ENCODE results near the gene SPNS1.
"Not testable (repeated sequence)": the region's sequence is repeated elsewhere in the genome, so short reads cannot be mapped to it uniquely, and the experiment has no call there.

The SPNS1 gene

GRCh38 chr16:28987170-28987853 is 12.7 kb downstream of the SPNS1 start:
- H3K9me3 ChIP-seq = no peaks in the 10 kb centered on the region
- in situ Hi-C loops (cut with MboI; ENCODE audit: low sequenced_read_pairs) = no loop called here
- DNase-seq (ENCODE audit: low spot score in 2 of 2) = no peak
- no peak overlapping the region for H3K4me3 ChIP-seq
- H3K27me3 ChIP-seq (ENCODE audit: low read depth) = no peaks in the 10 kb centered on the region
- H3K4me1 ChIP-seq = no peaks in the 10 kb centered on the region
- H3K36me3 ChIP-seq (replicated peaks) = no peaks in the 10 kb centered on the region

DNA sequence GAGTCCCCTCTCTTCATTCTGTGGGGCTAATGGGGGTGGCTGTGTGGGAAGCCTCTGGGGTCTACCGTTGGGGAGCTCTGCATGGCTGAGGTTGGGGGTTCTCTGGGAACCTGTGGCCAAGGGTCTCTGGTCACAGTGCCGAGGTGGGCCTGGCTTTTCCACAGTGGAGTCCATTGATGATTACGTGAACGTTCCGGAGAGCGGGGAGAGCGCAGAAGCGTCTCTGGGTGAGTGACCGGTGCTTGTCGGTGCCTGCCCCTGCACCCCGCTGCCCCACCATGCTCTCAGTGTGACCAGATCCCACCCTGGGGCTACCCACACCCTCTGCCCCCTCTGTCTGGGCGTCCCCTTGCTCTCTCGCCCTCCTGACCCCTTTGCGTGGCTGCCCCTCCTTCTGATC is 14.8 kb downstream of the SPNS1 start:
- Histone ChIP-seq H3K4me1 (no peaks in the 10 kb centered on the region), H3K9me3 (no peaks in the 10 kb centered on the region), H3K4me3 (no peak overlapping the region), H3K36me3 (replicated peaks) (no peaks in the 10 kb centered on the region), H3K27me3 (ENCODE audit: low read depth) (no peaks in the 10 kb centered on the region)
- in situ Hi-C loops (cut with MboI; ENCODE audit: low sequenced_read_pairs) = no loop called here
- DNase-seq (ENCODE audit: low spot score in 2 of 2) = no peak

- H3K4me1 ChIP-seq = no peaks in the 10 kb centered on the region
- H3K4me3 ChIP-seq = no peak overlapping the region
- DNase-seq (ENCODE audit: low spot score in 2 of 2) = no peak
- H3K9me3 ChIP-seq = no peaks in the 10 kb centered on the region
- in situ Hi-C loops (cut with MboI; ENCODE audit: low sequenced_read_pairs) = no loop called here
- no peaks in the 10 kb centered on the region for H3K36me3 ChIP-seq (replicated peaks)
- H3K27me3 ChIP-seq (ENCODE audit: low read depth) = no peaks in the 10 kb centered on the region
Measured at GRCh38 chr16:28990375-28991040, 15.9 kb downstream of the SPNS1 start.

DNA sequence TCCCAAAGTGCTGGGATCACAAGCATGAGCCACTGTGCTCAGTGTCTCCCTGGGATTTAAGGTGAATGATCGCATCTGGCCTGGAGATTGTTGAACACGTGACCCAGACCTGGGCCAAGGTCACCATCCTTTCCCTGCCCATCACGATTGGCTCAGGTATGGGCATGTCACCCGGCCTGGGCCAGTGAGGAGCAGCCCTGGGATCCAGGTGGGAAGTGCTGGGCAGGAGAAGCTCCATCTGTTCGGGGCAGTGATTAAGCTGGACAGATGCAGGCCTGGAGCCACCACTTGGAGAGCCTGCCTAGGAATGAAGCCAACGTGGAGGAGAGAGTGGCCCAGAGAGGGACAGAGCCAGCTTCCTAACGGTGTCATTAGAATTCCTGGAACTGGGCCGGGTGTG is 17.1 kb downstream of the SPNS1 start:
- Histone ChIP-seq H3K4me3 (no peak overlapping the region), H3K27me3 (ENCODE audit: low read depth) (no peaks in the 10 kb centered on the region), H3K4me1 (no peaks in the 10 kb centered on the region), H3K9me3 (no peaks in the 10 kb centered on the region), H3K36me3 (replicated peaks) (no peaks in the 10 kb centered on the region)
- in situ Hi-C loops (cut with MboI; ENCODE audit: low sequenced_read_pairs) = no loop called here
- DNase-seq (ENCODE audit: low spot score in 2 of 2) = no peak

DNA sequence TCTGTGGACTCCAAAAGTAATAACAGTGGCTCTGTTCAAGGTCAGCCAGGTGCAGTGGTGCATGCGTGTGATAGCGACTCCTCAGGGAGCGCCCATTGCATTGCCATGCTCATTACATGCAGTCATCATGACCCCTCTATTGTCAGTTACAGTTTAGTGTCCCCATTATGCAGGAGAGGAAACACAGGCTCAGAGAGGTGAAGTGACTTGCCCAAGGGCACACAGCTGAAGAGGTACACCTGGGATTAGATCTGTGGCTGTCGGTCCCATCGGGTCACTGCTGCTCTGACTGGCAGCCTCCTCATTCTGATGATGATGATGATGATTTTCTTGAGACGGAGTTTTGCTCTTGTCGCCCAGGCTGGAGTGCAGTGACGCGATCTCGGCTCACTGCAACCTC is 17.9 kb downstream of the SPNS1 start:
- no peak for DNase-seq (ENCODE audit: low spot score in 2 of 2)
- Histone ChIP-seq H3K4me3 (no peak overlapping the region), H3K9me3 (no peaks in the 10 kb centered on the region), H3K4me1 (no peaks in the 10 kb centered on the region), H3K27me3 (ENCODE audit: low read depth) (no peaks in the 10 kb centered on the region), H3K36me3 (replicated peaks) (no peaks in the 10 kb centered on the region)
- in situ Hi-C loops (cut with MboI; ENCODE audit: low sequenced_read_pairs) = no loop called here

- no peak for DNase-seq (ENCODE audit: low spot score in 2 of 2)
- H3K4me1 ChIP-seq = no peaks in the 10 kb centered on the region
- in situ Hi-C loops (cut with MboI; ENCODE audit: low sequenced_read_pairs) = no loop called here
- no peaks in the 10 kb centered on the region for H3K9me3 ChIP-seq
- H3K4me3 ChIP-seq = no peak overlapping the region
- no peaks in the 10 kb centered on the region for H3K36me3 ChIP-seq (replicated peaks)
- H3K27me3 ChIP-seq (ENCODE audit: low read depth) = no peaks in the 10 kb centered on the region
Measured at GRCh38 chr16:28998837-28999236, 24.3 kb downstream of the SPNS1 start.

DNA sequence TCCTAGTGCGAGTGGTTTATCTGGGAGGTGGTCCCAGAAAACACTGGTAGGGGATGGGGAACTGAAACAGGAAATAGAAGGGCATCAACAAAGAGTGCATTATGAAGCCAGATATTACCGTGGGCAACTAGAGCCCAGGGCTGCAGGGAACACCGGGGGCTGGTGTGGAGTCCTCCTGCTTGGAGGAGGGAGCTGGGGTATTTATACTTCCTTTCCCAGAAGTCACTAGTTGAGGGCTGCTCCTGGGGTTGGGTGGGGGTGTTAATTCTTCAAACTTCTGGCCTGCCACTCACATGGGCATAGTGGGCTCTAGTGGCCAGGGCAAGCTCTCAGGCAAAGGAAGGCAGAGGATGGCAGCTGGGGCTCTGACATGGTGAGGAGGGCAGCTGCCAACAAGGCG is 25.0 kb downstream of the SPNS1 start:
- no peaks in the 10 kb centered on the region for H3K36me3 ChIP-seq (replicated peaks)
- in situ Hi-C loops (cut with MboI; ENCODE audit: low sequenced_read_pairs) = no loop called here
- DNase-seq (ENCODE audit: low spot score in 2 of 2) = no peak
- H3K4me1 ChIP-seq = no peaks in the 10 kb centered on the region
- no peaks in the 10 kb centered on the region for H3K27me3 ChIP-seq (ENCODE audit: low read depth)
- H3K9me3 ChIP-seq = no peaks in the 10 kb centered on the region
- no peak overlapping the region for H3K4me3 ChIP-seq

GRCh38 chr16:29000019-29000418 is 25.4 kb downstream of the SPNS1 start:
- Histone ChIP-seq H3K4me3 (no peak overlapping the region), H3K27me3 (ENCODE audit: low read depth) (no peaks in the 10 kb centered on the region), H3K36me3 (replicated peaks) (no peaks in the 10 kb centered on the region), H3K9me3 (no peaks in the 10 kb centered on the region), H3K4me1 (no peaks in the 10 kb centered on the region)
- DNase-seq (ENCODE audit: low spot score in 2 of 2) = no peak
- in situ Hi-C loops (cut with MboI; ENCODE audit: low sequenced_read_pairs) = loop anchor here (25.0 kb wide), 1 partner anchor 112 kb away; no protein-coding TSS in a partner anchor

DNA sequence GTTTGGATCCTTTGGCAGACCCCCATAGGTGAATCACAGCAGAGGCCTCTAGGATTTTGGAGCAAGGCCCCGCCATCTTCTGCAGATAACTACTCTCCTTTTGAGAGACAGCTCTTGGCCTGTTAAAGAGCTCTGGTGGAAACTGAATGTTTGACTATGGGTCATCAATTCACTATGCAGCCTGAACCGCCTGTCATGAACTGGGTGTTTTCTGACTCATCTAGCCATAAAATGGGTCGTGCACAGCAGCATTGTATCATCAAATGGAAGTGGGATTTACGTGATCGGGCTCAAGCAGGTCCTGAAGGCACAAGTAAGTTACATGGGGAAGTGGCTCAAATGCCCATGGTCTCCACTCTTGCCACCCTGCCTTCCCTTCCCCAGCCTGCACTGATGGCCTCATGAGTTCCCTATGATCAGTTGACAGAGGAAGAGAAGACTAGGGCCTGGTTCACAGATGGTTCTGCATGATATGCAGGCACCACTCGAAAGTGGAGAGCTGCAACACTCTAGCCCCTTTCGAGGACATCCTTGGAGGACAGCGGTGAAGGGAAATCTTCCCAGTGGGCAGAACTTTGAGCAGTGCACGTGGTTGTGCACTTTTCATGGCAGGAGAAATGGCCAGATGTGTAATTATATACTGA is 30.0 kb downstream of the SPNS1 start:
- H3K27me3 ChIP-seq (ENCODE audit: low read depth); H3K36me3 ChIP-seq (replicated peaks); DNase-seq (ENCODE audit: low spot score in 2 of 2); H3K4me1 ChIP-seq; H3K4me3 ChIP-seq; H3K9me3 ChIP-seq: not testable (repeated sequence)
- in situ Hi-C loops (cut with MboI; ENCODE audit: low sequenced_read_pairs) = loop anchor here (25.0 kb wide), 1 partner anchor 108 kb away; no protein-coding TSS in a partner anchor

GRCh38 chr16:29007730-29008593 is 33.4 kb downstream of the SPNS1 start:
- no peaks in the 10 kb centered on the region for H3K27me3 ChIP-seq (ENCODE audit: low read depth)
- no peaks in the 10 kb centered on the region for H3K9me3 ChIP-seq
- no peaks in the 10 kb centered on the region for H3K4me1 ChIP-seq
- in situ Hi-C loops (cut with MboI; ENCODE audit: low sequenced_read_pairs) = loop anchor here (25.0 kb wide), 1 partner anchor 104 kb away; no protein-coding TSS in a partner anchor
- DNase-seq (ENCODE audit: low spot score in 2 of 2) = no peak
- no peaks in the 10 kb centered on the region for H3K36me3 ChIP-seq (replicated peaks)
- no peak overlapping the region for H3K4me3 ChIP-seq

DNA sequence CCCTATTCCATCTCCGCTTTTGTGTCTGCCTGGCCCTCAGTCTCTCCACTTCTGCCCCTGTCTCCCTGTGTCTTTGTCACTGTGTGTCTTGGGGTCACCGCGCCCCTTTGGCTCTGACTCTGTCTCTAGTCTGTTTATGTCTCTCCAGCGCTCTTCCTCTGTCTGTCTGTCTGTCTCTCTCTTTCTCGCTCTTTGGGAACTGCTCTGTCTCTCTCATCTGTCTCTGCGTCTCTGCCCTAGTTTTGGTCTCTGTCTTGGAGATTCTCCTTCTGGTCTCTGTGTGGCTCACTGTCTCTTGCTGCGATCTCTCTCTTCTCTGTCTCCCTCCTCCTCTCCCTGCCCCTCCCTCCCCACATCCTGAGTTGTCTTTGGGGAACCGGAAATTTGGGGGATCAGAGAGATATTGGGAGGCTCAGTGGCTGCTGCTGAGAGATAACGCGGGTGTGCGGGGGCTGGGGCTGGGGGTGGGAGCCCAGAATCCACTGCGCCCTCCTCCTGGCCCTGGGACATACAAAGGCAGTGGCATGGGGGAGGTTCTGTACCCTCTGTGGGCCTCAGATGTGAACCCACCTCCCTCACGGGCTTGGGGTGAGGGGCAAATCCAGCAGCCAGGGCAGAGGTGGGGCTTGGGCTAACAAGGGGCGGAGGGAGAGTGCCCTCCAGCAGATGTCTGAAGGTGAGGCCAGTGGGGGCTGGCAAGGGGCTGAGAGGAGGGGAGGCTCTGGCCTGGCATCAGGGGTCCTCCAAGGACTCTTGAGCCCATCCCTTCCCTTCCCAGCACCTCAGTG is 34.7 kb downstream of the SPNS1 start:
- no peak overlapping the region for H3K4me3 ChIP-seq
- H3K9me3 ChIP-seq = no peaks in the 10 kb centered on the region
- in situ Hi-C loops (cut with MboI; ENCODE audit: low sequenced_read_pairs) = loop anchor here (25.0 kb wide), 1 partner anchor 103 kb away; no protein-coding TSS in a partner anchor
- H3K36me3 ChIP-seq (replicated peaks) = no peaks in the 10 kb centered on the region
- no peak for DNase-seq (ENCODE audit: low spot score in 2 of 2)
- H3K4me1 ChIP-seq = no peaks in the 10 kb centered on the region
- H3K27me3 ChIP-seq (ENCODE audit: low read depth) = no peaks in the 10 kb centered on the region

DNA sequence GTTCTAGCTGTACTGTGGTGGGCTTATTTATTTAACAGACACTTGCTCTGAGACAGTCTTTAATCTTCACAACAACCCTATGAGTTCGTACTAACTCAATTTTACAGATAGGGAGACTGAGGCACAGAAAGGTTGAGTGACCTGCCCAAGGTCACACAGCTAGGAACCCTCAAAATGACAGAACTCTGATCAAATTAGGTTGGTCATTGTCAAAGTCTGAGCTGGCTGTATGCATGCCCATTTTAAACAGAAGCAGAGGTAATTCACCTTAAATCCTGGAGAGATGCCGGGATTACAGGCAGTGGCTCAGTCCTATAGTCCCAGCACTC is 35.2 kb downstream of the SPNS1 start:
- no peak for DNase-seq (ENCODE audit: low spot score in 2 of 2)
- Histone ChIP-seq H3K27me3 (ENCODE audit: low read depth) (no peaks in the 10 kb centered on the region), H3K36me3 (replicated peaks) (no peaks in the 10 kb centered on the region), H3K9me3 (no peaks in the 10 kb centered on the region), H3K4me1 (no peaks in the 10 kb centered on the region), H3K4me3 (no peak overlapping the region)
- in situ Hi-C loops (cut with MboI; ENCODE audit: low sequenced_read_pairs) = loop anchor here (25.0 kb wide), 1 partner anchor 102 kb away; no protein-coding TSS in a partner anchor

GRCh38 chr16:29011112-29011511 is 36.5 kb downstream of the SPNS1 start:
- no peaks in the 10 kb centered on the region for H3K4me1 ChIP-seq
- in situ Hi-C loops (cut with MboI; ENCODE audit: low sequenced_read_pairs) = loop anchor here (25.0 kb wide), 1 partner anchor 101 kb away; no protein-coding TSS in a partner anchor
- no peaks in the 10 kb centered on the region for H3K36me3 ChIP-seq (replicated peaks)
- H3K4me3 ChIP-seq = no peak overlapping the region
- H3K27me3 ChIP-seq (ENCODE audit: low read depth) = no peaks in the 10 kb centered on the region
- DNase-seq (ENCODE audit: low spot score in 2 of 2) = peak in 1 of 2 experiments; percentile 18
- H3K9me3 ChIP-seq = no peaks in the 10 kb centered on the region

Measured in HAP-1 (cell line).